Natural killer cell (primary cell): ENCODE measurements around the gene ADO. TPM values are rescaled to one million over a fixed set of nuclear protein-coding genes. Genes with fewer than 3 reads are reported as not detected.

Source experiments
- ATAC-seq, 3 donors: fragments of 150-1000 bp in 2 of 3; fragments of 200-7000 bp in 1 of 3; cut with Tn5 transposase; 1 replicate in 1 of 3; 2 replicates in 2 of 3; pipeline ENCODE4 v1.10.0; 2021; ENCODE audit warnings: mild to moderate bottlenecking in 2 of 3, moderate library complexity in 2 of 3
- DNase-seq, 2 donors: peaks; one replicate each; pipeline versions ENCODE4 v3.0.0 to v3.0.0-alpha.2; 2013 to 2021; ENCODE audit warnings: mixed read lengths in 1 of 2
- H3K27ac ChIP-seq: one replicate; pipeline ENCODE4 v1.5.1; 2013; ENCODE audit warnings: mild to moderate bottlenecking, low read length
- H3K27me3 ChIP-seq: one replicate; pipeline ENCODE4 v1.6.1; 2013; ENCODE audit warnings: low read length; ENCODE audit not compliant: control insufficient read depth, insufficient read depth
- H3K36me3 ChIP-seq: one replicate; pipeline ENCODE4 v1.6.1; 2013; ENCODE audit warnings: low read length; ENCODE audit not compliant: control insufficient read depth, insufficient read depth
- H3K4me1 ChIP-seq: one replicate; pipeline ENCODE4 v1.6.1; 2013; ENCODE audit warnings: low read length; ENCODE audit not compliant: control insufficient read depth, insufficient read depth
- H3K4me3 ChIP-seq: one replicate; pipeline ENCODE4 v1.5.1; 2013; ENCODE audit warnings: low read length
- H3K9me3 ChIP-seq: one replicate; pipeline ENCODE4 v1.6.1; 2013; ENCODE audit warnings: low read length; ENCODE audit not compliant: control insufficient read depth, insufficient read depth
- H3K27ac Mint-ChIP-seq, 2 donors: one replicate each; pipeline ENCODE4 v1.8.0; 2022; ENCODE audit warnings: mild to moderate bottlenecking in 2 of 2, mixed read lengths in 2 of 2, moderate library complexity in 1 of 2
- H3K27me3 Mint-ChIP-seq, 2 donors: one replicate each; pipeline ENCODE4 v1.8.0; 2022; ENCODE audit warnings: low read depth in 2 of 2, mixed read lengths in 2 of 2
- H3K36me3 Mint-ChIP-seq: one replicate; pipeline ENCODE4 v1.8.0; 2022; ENCODE audit warnings: mixed read lengths
- H3K4me1 Mint-ChIP-seq, 2 donors: one replicate each; pipeline ENCODE4 v1.8.0; 2022; ENCODE audit warnings: mixed read lengths in 2 of 2
- H3K4me3 Mint-ChIP-seq: one replicate; pipeline ENCODE4 v1.8.0; 2022; ENCODE audit warnings: mild to moderate bottlenecking, moderate library complexity, mixed read lengths
- H3K9me3 Mint-ChIP-seq, 2 donors: one replicate each; pipeline ENCODE4 v1.8.0; 2022; ENCODE audit warnings: mixed read lengths in 2 of 2
- WGBS: methylation state at CpG from one replicate; pipeline ENCODE4 v1.1.7; 2013; ENCODE audit warnings: missing lambda C conversion rate; ENCODE audit not compliant: insufficient coverage; 5-methylcytosine and 5-hydroxymethylcytosine counted together
- intact Hi-C: fragments of 100-400 bp; cut with micrococcal nuclease; formaldehyde crosslinking; loops from one replicate; pipeline ENCODE4 v1.14.2; 2022
- total RNA-seq, 4 donors: library from RNA; stranded (reverse); fragments of 120-200 nt in 1 of 4; gene quantifications; one replicate each; pipeline versions ENCODE4 v1.2.3 to v1.2.4, GENCODE V29; 2013 to 2022
- TF ChIP-seq, protein P1 (sequence below): fragments of 200-600 bp; IDR thresholded peaks from one replicate; pipeline ENCODE4 v1.8.0; 2022; ENCODE audit warnings: antibody characterized with exemption

The ADO gene
- total RNA-seq, 3 donors from 2014 or later (not counting 1 experiment from before 2014, with no cell fraction given) = 13.6 to 17.1 (median 15.6) TPM

- Histone ChIP-seq H3K4me3 (peak within 1 kb of the TSS; percentile 73), H3K27ac (peak within 1 kb of the TSS; percentile 87), H3K27me3 (peaks cover 22% of the 10 kb centered on the region), H3K9me3 (no peaks in the 10 kb centered on the region), H3K4me1 (peaks cover 53% of the 10 kb centered on the region), H3K36me3 (no peaks in the 10 kb centered on the region)
- Mint-ChIP-seq H3K4me1 (peaks cover 59 to 67% of the 10 kb centered on the region in 2 donors), H3K27me3 (peaks cover 22 to 31% of the 10 kb centered on the region in 2 donors), H3K9me3 (no peaks in the 10 kb centered on the region), H3K36me3 (no peaks in the 10 kb centered on the region), H3K4me3 (peak within 1 kb of the TSS; percentile 98), H3K27ac (peak within 1 kb of the TSS; percentile 93 to 95)
- ATAC-seq = peak; percentile 75 to 91 (median 81)
- intact Hi-C loops = loop anchor here (1.0 to 5.0 kb wide), 9 partner anchors 11 to 379 kb away; partner anchors contain the start of gene NRBF2
- TF ChIP-seq, protein P1, sequence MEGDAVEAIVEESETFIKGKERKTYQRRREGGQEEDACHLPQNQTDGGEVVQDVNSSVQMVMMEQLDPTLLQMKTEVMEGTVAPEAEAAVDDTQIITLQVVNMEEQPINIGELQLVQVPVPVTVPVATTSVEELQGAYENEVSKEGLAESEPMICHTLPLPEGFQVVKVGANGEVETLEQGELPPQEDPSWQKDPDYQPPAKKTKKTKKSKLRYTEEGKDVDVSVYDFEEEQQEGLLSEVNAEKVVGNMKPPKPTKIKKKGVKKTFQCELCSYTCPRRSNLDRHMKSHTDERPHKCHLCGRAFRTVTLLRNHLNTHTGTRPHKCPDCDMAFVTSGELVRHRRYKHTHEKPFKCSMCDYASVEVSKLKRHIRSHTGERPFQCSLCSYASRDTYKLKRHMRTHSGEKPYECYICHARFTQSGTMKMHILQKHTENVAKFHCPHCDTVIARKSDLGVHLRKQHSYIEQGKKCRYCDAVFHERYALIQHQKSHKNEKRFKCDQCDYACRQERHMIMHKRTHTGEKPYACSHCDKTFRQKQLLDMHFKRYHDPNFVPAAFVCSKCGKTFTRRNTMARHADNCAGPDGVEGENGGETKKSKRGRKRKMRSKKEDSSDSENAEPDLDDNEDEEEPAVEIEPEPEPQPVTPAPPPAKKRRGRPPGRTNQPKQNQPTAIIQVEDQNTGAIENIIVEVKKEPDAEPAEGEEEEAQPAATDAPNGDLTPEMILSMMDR = no peak
- peak; percentile 91 to 97 for DNase-seq
- under 1% methylated on average over 53 of the region's 53 CpGs for WGBS
Observed at GRCh38 chr10:62816331-62817120, 12.0 kb downstream of the ADO start, which contains the start of gene EGR2. Gene EGR2, minus strand, starts transcription at chr10:62816366. Its CDS starts 337 bp downstream, at chr10:62816029.

DNA sequence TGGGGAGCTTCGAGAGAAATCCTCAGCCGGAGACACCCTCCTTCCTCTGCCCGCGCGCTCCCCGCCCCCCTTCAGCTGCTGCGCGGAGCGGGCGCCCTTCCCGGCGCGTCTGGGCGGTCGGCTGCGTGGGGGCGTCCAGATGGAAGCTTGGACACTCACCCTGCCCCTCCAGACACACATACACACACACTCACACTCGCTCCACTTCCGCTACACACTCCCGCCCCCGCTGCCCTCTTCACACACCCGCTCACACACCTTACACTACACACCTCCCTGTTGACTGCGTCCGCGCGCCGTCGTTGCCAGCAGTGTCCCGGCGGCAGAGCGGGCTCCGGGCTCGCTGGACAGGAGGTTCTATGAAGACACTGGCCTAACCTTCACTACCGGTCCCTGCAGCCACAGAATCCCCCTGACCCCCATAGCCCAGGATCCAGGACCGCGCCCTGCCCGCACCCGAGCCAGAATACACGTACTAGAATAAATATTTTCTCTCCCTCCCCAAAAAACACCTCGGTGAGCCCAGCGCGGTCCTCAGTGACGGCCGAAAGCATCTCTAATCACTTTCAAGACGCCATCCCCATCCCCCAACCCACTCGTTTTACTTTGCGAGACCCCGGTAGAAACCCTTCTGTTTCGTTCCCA lies 12.7 kb downstream of the ADO start:
- Histone ChIP-seq H3K27me3 (peaks cover 22% of the 10 kb centered on the region), H3K9me3 (no peaks in the 10 kb centered on the region), H3K4me1 (peaks cover 53% of the 10 kb centered on the region), H3K27ac (peak overlapping the region; percentile 87), H3K36me3 (no peaks in the 10 kb centered on the region), H3K4me3 (peak overlapping the region; percentile 73)
- intact Hi-C loops = loop anchor here (1.0 to 5.0 kb wide), 4 partner anchors 84 to 380 kb away; partner anchors contain the start of gene NRBF2
- peak; percentile 49 to 63 for DNase-seq
- peaks cover 55 to 64% of the 10 kb centered on the region in 2 donors for H3K4me1 Mint-ChIP-seq
- H3K27me3 Mint-ChIP-seq = peaks cover 22 to 31% of the 10 kb centered on the region in 2 donors
- under 1% methylated on average over 49 of the region's 49 CpGs for WGBS
- TF ChIP-seq, protein P1 = no peak
- H3K27ac Mint-ChIP-seq = peak overlapping the region; percentile 93 to 95
- H3K9me3 Mint-ChIP-seq = no peaks in the 10 kb centered on the region
- ATAC-seq = peak; percentile 27 to 40 (median 36)
- no peaks in the 10 kb centered on the region for H3K36me3 Mint-ChIP-seq
- H3K4me3 Mint-ChIP-seq = peak overlapping the region; percentile 98

DNA sequence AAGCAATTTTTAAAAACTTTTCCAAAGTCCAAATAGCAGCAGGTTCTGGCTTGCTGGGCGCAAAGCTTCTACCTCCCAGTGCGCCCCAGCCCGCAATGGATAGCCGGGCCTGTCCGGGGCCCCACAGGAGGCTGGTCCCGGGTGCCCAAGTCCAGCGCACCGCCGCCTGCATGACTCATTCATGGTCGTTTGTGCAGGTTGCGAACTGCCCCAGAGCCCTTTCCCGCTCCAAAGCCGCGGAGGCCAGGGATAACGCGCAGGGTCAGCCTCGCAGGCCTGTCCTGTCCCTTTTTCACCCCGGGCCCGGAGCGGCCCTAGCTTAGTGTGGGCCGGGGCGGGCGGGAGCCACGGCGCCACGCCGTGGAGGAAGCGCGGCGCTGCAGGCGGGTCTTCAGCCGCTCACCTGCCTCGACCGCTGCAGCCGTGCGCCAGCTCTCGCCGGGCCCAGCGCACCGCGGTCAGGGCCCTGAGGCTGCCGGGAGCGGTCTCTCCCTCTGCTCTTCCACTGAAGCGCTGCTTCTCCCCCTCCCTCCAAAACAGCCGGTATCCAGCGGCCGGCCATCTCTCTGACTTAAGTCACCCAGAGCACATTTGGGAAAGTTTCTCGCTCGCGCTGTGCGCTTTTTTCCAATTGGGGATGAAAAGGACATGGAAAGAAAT lies 13.4 kb downstream of the ADO start:
- H3K4me1 ChIP-seq = peaks cover 51% of the 10 kb centered on the region
- no peaks in the 10 kb centered on the region for H3K9me3 ChIP-seq
- peak; percentile 35 to 61 (median 40) for ATAC-seq
- peak; percentile 68 to 86 for DNase-seq
- H3K36me3 ChIP-seq = no peaks in the 10 kb centered on the region
- H3K27ac Mint-ChIP-seq = peak overlapping the region; percentile 93 to 95
- WGBS = under 1% methylated on average over 51 of the region's 51 CpGs
- peaks cover 22 to 34% of the 10 kb centered on the region in 2 donors for H3K27me3 Mint-ChIP-seq
- H3K9me3 Mint-ChIP-seq = no peaks in the 10 kb centered on the region
- H3K36me3 Mint-ChIP-seq = no peaks in the 10 kb centered on the region
- intact Hi-C loops = loop anchor here (1.0 to 5.0 kb wide), 7 partner anchors 85 to 434 kb away; partner anchors contain the start of gene NRBF2
- H3K27ac ChIP-seq = peak overlapping the region; percentile 87
- TF ChIP-seq, protein P1 = peak; percentile 79
- peaks cover 49 to 57% of the 10 kb centered on the region in 2 donors for H3K4me1 Mint-ChIP-seq
- peak overlapping the region; percentile 98 for H3K4me3 Mint-ChIP-seq
- peak overlapping the region; percentile 73 for H3K4me3 ChIP-seq
- H3K27me3 ChIP-seq = peaks cover 22% of the 10 kb centered on the region
